Fibroblast of skin of back (primary cell): Measurements from ENCODE around the gene SMAD3.
"Not testable (repeated sequence)": the region's sequence is repeated elsewhere in the genome, so short reads cannot be mapped to it uniquely, and the experiment has no call there.

Experiments
- DNase-seq: peaks from one replicate; pipeline ENCODE4 v3.0.0-alpha.2; 2013

SMAD3 gene

DNA sequence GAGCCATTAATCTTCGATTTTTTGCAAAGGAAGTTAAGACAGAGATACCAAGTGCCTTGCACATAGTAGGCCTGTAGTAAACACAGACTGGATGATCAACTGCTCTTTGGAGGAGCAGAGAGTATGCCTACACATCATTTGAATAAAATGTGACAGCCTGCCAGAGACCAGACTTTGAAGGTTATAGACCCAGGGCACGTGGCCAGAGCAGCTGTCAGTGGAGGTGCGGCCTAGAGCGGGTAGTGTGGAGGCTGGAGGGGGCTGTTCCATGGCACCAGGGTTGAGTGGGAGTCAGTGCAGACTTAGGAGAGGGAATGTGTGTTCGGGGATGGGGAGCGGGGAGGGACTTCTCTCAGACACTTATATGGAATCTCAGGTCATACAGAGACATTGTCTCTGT is 80.8 kb downstream of the SMAD3 start:
- peak; percentile 76 for DNase-seq

- peak; percentile 91 for DNase-seq
Observed at GRCh38 chr15:67146875-67147381, 81.5 kb downstream of the SMAD3 start.

- no peak for DNase-seq
Observed at GRCh38 chr15:67147396-67147949, 82.1 kb downstream of the SMAD3 start.

- peak; percentile 71 for DNase-seq
Observed at GRCh38 chr15:67148196-67148701, 82.8 kb downstream of the SMAD3 start.

GRCh38 chr15:67149068-67149772 is 83.8 kb downstream of the SMAD3 start:
- no peak for DNase-seq

DNA sequence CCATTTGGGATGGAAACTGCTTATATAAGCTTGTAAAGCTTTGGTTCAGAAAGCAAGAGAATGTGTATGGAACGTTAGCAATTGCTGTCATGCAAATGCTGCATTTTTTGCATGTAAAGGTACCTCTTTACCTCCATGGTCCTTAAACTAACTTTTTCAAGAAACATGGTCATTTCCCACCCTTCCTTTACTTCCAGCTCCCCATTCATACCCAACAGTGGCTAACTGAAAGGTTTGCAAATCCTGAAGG is 84.3 kb downstream of the SMAD3 start:
- no peak for DNase-seq

DNA sequence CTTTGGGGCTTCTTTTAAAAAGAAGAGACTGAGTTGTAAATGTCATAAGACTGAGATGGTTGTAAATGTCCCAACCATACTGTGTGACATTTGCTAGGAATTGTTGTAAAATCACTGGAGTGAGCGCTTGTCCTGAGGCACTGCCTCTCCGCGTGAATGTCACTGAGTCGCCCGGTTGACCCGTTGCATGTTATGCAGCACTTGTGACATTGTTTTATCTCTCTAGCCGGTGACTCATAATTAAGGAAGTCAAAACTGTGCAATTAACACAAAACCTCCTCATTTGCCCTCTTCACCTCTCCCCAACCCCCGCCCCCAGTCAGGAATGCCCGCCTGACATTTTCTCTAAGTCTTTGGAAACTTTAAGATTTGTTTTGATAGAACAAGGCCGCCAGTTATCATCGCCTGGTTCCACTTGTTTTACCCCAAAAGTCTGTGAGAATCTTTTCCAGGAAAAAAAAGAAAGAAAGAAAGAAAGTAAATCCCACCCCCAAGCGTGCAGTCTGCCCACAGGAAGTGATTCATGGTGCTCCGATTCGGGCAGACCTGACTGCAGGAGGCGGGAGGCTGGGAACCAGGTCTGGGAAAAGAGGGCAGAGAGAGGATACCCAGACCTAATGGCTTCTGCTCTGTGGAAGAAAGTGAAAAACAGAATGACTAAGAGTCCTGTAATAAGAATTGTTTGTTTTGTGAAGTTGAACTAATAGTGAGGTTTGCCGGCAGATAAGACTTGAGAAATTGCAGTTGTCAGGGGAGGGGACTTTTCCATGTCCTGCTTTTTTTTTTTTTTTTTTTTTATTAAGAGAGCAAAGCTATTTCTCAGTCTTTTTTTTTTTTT is 84.8 kb downstream of the SMAD3 start:
- DNase-seq, result peak; percentile 100

DNA sequence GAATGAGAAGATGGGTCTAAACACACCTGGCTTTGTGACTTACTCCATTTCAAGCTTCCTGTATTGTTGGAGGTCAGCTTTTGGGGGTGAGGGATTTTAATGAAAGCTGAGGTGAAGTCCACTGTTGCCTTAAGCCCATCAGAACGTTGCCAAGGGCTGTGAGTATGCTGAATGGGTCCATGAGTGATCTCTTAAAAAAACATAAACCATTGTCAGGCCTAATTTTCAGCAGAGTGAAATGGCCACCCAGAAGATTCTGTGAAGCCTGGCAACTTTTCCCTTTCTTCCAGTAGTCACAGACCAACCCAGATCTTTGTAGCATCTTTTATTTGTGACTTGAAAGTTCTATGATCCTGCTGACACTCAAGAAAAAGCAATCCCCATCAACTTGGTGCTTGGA is 87.0 kb downstream of the SMAD3 start:
- no peak for DNase-seq

- DNase-seq, result not testable (repeated sequence)
Observed at GRCh38 chr15:67153044-67153443, 87.6 kb downstream of the SMAD3 start.

- DNase-seq, result no peak
Observed at GRCh38 chr15:67154249-67154648, 88.8 kb downstream of the SMAD3 start.

DNA sequence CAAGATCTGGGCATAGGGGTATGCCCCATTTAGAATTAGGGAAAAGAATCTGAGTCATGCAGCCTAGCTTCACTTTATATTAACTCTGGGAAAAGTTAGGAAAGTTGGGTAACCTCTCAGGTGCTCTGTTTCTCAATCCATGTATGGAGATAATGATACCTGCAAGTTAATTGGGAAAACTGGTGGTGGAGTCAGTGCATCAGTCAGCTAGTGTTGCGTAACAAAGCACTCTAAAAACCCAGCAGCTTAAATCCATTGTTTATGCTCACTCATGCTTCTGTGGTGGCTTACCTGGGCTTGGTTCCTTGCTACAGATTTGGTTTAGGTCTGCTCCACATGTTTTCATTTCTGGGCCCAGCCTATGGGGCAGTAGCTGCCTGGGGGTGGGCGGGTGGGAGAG is 91.0 kb downstream of the SMAD3 start:
- no peak for DNase-seq

- DNase-seq, result no peak
Observed at GRCh38 chr15:67156834-67157233, 91.4 kb downstream of the SMAD3 start.

DNA sequence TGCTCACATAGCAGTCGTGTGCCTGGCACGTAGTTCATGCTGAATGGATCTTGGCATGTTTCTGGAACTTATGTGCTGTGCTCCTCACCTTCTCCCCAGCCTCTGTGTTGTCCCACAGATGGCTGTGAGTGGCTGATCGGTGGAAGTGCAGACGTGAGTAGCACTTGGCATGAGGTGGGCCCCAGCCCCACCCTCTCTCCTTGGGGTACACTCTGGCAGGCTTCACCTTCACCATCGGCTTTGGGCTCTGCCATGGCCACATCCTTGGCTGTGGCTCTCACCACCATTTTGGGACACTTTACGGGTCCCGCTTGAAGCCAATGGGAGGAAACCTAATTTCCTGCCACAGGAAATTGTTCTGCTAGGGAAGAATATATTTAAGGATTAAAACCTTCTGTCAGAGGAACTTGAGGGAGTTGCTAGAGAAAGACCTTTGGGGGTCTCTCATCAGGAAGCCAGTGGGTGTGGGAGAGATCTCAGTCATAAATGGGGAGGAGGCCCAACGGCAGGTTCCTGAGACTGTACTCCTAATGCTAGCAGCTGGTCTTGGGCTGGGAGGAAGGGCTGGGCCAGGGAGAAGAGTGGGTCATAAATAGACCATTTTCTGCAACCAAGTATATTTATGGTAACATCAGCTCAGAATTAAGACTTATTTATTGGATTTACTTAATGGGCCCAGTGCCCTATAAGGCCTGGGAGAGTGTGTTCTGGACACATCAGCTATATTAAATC is 92.3 kb downstream of the SMAD3 start:
- no peak for DNase-seq

DNA sequence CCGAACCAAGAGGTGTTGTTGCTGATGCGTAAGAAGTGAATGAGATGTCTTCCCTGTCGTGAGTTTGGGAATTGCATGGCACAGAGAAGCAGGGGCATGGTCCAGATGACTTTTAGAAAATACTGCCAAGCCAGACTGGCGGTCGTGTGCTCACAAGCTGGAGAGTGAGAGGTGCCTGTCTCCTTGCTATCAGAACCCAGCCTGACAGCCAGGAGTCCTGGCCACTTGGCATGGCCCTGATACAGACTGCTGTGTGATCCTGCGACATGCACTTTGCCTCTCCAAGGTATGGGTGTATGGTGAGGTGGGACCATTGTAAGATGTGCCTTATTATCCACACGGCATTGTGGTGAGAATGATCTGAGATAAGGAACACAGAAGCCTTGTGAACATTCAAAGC is 93.0 kb downstream of the SMAD3 start:
- DNase-seq, result no peak

GRCh38 chr15:67161412-67161811 is 96.0 kb downstream of the SMAD3 start:
- DNase-seq, result no peak

DNA sequence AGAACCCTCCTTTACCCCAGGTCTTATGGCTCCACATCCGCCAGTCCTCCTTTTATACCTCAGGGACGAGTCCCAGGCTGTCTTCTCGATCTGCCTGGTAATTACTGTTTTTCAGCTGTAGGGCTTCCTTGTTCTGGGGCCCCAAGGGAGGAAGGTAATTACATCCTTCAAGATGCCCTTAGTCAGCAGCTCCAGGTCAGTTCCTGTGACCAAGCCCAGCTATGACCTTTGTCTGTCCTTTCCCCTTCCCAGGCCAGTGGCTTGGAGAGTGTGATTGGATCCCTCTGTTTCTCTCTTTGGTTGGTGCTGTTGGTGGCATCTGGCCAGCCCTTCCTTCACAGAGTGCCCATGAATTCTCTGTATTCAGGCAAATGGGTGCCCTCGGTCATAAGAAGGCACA is 96.5 kb downstream of the SMAD3 start:
- no peak for DNase-seq

- no peak for DNase-seq
Observed at GRCh38 chr15:67163180-67163579, 97.8 kb downstream of the SMAD3 start.

GRCh38 chr15:67164401-67164791 is 99.0 kb downstream of the SMAD3 start:
- DNase-seq, result peak; percentile 57

GRCh38 chr15:67164811-67165253 is 99.4 kb downstream of the SMAD3 start:
- no peak for DNase-seq

DNA sequence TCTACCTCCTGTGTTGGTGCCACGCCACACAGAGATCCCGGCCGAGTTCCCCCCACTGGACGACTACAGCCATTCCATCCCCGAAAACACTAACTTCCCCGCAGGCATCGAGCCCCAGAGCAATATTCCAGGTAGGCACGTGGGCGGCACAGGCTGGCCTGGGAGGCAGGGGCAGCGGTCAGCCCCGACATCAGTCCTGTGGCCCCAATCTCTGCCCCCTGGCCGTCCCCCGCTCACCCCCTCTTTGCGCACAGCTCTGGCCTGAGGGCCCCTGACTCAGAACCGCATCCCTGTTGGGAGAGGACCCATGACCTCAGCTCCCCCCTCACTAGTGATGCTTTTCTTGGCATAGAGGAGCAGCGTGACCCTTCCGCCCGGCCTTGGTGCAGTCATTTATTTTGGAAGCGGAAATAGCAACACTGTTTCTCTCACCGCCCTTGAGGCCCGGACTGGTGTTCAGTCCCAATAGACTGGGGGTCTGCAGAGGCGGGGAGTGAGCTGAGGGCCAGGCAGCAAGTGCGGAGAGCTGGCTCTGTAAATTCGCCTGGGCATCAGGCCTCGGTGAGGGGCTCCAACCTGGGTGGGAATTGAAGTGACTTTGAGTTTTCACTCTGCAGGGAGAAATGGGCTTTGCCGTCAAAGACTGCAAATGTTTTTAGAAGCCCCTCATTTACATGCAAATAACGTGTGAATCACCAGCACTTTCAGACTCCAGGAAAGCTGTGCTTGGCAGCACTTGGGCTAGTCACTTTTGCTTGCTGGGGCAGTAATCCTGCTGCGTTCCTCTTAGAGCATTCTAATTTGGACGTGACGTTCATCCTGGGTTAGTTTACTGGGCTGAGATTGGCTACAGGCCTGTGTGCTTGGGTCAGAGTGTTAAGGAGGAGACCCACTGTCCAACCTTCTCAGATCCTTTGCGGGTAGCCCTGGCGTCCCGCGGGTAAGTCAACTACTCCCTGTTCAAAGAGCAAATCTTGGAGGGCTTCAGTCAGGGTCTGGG is 100.2 kb downstream of the SMAD3 start:
- DNase-seq, result no peak

- no peak for DNase-seq
Observed at GRCh38 chr15:67166280-67167009, 101.0 kb downstream of the SMAD3 start.
